ENCODE results near the gene SAMD7.

Gene SAMD7, protein sequence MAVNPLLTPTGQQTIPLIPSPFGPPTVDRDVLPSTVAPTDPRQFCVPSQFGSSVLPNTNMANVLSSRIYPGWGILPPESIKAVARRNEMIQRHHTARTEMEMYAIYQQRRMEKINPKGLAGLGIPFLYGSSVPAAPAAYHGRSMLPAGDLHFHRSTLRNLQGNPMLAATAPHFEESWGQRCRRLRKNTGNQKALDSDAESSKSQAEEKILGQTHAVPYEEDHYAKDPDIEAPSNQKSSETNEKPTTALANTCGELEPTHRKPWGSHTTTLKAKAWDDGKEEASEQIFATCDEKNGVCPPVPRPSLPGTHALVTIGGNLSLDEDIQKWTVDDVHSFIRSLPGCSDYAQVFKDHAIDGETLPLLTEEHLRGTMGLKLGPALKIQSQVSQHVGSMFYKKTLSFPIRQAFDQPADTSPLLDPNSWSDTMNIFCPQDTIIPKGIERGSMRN

DNA sequence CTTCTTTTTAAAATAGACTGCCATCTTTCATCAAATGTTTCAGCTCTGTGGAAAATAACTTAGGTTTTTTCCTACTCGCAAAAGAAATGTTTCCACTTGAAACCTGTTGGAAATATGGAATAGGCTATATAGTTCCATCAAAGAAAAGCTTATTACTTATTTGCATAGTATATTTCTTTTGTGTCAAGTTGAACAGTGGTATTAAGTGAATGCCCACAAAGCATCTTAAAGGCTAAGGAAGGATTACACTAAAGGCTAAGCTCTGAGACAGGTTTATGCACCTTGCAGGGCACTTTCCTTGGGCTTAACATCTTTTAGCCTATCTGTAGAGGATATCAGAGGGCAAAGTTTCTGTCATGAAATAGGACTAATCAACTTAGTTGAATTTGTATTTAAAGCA, at the start of gene SAMD7:
TSS of gene SAMD7 (plus strand) at position 301 of the 400 bp plus-strand sequence. CDS start 7,927 bp downstream, outside the sequence.
- DNase-seq: no peak

DNA sequence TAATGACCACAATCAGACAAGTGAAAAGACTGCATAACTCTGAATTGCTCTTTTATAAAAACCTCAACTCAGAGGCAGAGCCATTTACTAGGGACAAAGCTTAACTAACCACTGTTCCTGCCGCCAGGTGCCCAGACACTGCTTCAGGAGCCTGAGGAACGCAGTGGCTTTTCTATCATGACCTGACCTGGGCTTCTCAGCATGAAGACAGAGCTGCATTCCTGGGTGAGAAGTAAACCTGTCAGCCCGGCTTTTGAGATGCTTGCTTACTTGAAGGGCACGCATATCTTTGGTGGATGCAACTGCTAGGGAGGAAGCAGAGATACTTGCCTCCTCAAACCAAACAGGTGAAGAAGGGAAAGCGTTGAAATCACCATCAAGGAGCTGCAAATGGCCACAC, 49.5 kb upstream of the SAMD7 start:
- DNase-seq: no peak

DNA sequence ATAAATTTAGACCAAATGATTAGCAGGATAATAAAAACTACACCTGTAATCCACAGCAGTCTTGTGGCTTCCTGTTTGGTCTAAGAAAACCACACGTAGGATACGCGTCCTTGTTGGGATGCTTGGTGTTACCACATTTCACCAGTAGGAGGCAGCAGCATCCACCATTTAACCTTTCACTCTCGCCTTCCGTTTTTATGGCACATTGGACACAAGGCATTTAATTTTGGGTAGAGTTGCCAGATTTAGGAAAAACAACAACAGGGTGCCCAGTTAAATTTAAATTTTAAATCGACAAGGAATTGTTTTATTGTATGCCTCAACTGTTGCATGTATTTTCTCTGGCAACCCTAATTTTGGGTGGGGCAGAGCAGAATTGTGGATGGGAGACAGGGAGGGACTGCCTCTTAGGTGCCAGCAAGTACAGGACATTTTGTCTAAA, 47.9 kb upstream of the SAMD7 start:
- peak; percentile 58 for DNase-seq

DNA sequence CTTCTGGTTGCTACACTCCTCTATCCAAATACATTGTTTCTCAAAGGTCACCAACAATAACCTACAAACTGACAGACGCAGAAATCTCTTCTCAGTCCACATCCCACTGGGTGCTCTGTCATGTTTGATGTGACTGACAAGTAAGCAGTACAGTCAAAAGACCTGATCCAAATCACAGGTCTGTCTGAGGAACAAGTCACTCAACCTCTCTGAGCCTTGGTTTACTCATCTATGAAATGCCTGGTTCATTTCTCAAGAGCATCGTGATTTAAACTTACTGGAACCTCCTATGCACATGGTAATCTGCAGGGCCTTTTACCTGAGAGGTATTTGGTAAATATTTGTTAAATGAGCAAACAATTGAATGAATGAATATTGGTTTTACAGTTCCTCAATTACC, 47.1 kb upstream of the SAMD7 start:
- no peak for DNase-seq

DNA sequence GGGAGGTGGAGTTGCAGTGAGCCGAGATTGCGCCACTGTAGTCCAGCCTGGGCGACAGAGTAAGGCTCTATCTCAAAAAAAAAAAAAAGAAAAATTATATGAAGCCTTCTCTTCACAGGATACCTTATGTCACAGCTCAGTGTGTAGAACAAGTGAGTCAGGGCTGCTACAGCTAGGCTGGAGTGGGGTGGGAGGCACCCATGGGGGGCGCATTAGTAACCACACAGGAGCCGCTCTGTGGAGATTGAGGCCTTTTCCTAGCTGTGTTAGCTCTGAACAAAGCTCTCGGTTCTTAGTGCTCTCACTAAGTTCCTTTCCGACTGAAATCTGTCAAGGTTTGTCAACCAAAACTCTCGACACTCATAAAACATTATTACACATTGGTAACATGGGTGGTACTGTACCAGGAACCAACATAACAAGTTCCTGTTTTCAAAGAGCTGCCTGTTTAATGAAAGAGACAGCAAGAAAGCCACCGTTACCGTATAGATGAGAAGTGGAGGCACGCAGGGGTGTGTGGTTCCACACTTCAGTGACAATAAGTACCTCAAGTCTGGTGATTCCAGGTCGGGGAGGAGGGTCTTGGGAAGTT, 46.1 kb upstream of the SAMD7 start:
- no peak for DNase-seq

DNA sequence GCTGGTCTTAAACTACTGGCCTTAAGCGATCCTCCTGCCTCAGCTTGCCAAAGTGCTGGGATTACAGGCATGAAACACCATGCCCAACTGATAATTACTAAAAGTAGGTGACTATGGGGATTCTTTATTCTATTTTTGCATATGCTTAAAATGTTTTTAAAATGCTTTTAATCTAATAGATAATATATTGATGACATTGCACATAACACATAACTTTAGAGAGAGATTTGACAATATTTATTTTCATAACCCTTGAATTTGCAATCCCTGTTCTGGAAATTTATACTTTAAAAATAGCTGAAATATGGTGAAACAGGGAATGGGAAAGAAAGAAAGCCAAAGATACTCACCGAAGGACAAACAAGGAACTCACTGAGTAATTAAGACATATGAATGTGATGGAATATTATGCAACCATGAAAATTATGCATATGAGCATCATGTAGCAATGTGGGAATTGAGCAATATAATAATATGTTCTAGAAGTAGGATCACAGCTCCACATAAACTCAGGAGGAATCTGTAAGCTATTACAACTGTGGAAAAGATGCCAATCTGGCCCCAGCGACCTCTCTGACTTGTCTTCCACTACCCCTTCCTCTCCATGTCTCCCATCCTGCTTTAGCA, 43.7 kb upstream of the SAMD7 start:
- DNase-seq: no peak

DNA sequence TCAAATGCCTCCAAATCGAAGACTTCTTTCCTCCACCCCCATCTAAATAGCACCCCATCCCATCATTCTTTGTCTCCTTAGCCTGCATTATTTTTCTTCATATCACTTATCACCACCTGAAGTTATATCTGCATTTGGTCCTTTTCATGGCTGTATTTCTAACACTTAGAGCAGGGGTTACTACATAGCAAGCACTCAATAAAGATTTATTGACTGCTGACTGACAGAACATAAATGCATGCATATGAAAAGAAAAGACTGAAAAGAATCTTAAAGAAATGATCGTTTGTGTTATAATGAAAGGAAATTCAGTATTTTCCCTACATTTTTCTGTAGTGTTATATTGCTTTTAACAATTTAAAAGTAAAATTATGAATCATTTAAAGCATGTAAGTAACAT, 43.0 kb upstream of the SAMD7 start:
- no peak for DNase-seq

DNA sequence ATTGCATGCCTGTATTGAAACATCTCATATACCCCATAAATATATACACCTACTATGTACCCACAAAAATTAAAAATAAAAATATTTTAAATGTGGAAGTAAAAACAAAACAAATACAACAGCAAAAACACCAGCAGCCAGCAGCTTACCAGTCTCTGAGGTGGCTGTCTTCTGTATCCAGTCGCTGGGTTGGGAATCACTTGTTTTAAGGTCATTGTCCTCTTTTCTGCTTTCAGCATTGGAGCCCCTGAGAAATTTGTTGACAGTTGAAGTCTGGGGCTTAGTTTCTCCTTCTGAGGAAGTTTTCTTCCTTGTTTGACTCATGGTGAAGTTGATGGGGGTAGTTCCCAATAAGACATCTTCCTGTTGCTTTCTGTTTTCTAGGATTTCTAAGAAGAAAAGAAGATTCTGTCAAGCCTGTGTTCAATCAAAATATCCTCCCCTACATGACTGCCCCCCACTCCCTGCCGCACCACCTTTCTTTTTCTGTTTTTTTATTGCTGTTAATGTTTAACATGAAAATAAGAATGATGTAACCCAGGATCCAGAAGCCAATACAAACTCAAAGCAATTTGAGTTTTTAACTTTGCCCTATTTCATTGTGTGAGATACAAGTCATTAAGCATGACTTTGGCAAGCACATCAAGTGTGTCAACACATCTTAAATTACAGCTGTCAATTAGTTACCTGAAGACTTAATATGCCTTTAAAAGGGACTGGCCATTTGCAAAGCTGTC, 41.7 kb upstream of the SAMD7 start, which contains the start of gene LRRC31:
TSS of gene LRRC31 (minus strand) at position 452 of the 737 bp plus-strand sequence. CDS start at position 324, 128 bp downstream.
- DNase-seq: no peak

DNA sequence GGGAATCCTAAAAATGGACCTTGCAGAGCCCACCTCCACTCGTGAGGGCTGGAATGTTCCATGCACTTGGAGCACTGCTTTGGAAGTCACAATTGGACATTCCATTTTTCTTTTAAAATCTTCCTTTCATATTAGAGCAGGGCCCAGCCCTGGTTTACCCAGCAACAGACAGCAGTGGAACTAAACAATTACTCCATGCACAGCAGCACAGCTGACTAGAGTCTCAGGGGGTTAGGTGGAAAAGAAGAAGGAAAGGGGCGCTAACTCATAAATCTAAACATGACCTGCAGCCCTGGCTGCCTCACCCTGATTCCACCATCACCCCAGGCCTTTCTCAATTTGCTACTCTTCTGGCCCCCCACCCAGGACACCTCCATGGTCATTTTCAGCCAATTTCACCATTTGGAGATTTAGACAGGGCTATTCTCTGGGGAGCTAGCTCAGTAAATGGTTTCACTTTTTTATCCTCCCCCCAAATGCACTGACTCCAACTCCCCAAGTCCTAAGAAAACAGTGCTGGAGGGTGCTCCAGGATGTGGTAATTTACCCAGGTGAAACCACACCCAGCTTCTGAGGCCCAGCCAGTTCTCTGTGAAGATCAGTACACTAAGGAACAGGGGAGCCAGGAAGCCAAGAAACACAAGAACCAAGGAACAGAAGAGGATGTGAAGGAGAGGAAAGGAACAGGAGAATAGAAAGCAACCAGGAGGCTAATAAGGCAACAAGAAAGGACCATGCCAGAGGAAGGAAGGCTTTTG, 40.1 kb upstream of the SAMD7 start:
- DNase-seq: no peak

DNA sequence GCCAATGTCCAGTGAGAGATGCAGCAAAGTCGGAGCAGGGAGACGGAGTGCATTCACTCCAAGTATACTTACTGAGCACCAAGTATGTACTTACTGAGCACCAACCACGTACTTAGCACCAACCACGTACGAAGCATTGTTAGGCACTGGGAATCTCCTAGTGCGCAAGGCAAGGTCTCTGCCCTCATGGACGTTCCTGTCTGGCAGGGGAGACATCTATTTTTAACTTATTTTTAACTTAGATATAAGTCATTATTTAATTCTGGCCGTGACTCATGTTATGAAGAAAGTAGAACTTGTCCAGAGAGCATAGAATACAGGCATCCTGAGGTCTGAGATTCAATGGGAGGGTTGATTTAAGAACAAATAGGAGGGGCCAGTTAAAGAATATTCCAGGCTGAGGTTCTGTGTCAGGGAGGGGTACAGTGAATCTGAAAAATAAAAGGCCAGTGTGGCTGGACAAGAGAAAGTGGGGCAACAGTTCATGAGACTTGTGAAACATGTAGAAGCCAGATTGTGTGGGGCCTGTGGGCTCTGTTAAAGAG, 32.3 kb upstream of the SAMD7 start:
- DNase-seq: no peak

DNA sequence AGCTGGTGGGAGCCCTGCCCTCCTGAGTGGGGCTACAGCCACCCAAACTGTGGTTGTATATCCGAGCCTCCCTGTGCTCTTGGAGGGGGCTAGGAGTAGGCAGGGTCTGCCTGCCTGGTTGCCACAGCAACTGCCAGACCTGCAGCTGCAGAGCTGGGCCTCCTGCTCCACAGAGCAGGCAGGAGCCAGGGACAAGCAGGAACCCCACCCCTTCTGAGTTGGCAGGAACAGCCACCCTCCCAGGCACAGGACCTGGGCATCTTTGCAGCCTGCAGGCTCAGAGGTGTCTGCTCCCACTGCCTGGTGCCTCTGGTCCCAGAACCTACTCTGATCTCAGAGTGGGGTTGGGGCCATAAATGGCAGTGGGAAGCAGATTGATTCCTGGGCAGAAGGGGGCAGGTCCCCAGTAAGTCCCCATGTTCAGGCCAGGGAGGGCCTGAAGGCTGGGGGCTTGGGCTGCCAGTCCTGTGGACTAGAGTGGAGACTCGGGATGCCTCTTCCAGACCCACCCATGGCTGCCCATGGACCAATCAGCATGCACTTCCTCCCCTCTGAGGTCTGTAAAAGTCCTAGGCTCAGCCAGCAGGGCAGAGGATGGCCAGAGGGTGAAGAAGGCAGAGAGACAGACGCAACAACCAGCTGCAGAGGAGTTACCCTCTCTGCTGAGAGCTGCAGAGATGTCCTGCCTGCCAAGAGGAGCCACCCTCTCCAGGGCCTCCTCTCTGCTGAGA, 31.4 kb upstream of the SAMD7 start:
- no peak for DNase-seq

DNA sequence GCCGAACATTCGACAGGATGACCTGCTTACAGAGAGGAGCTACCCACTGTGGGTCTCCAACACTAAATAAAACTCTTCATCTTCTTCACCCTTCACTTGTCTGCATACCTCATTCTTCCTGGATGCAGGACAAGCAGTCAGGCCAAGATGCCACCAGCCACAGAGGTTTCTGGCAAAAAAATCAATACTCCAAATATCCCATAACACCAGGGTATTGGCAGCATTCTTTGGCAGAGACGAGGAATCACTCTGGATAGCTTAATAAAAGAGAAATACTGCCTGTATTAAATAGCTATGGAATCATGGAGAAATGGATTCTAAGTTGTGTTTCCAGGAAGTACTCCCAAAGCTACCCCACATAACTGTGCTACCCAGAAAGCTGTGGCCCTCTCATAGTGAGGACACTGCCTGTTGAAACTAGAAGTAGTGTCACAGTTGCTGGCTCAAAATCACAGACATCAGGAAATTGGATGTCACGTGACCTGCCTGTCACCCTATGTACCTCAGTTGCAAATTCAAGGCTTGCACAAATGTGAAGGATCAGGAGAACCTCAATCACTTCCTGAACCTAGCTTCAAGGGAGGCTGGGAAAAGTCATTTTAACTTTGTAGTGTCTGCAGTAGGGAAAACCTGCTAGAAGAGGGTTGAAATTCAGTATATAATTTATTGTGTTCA, 30.7 kb upstream of the SAMD7 start:
- no peak for DNase-seq

DNA sequence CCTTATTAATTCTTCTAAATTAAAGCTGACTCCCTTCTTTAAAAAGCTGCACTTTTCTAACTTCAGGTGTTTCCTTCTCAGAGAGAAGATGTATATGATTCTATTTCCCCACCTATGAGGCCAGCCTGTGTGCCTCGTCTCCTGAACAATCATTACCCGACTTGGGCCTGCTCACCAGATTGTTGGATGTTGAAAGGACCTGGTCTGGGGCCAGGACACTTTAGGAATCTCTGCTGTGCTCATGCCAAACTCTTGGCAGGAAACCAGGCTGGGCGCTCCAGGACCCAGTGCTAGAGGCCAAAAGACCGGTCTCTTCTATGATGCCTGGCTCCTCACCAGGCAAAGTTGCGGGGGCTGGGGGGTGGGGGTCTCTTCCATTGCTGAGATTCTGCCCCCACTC, 24.7 kb upstream of the SAMD7 start:
- no peak for DNase-seq

DNA sequence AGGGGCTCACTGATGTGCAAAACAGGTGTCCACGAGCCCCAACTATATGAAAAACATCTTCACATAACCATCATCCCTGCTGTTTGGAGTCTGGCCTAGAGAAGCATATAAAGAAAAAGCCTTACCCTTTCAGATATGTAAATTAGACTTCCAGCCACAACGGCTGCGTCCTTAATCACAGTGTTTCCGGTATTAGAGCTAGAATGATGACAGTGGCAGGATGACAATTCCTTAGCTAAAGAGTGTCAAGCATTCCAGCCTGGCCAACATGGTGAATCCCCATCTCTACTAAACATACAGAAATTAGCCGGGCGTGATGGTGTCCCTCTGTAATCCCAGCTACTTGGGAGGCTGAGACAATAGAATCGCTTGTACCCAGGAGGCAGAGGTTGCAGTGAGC, 19.5 kb upstream of the SAMD7 start:
- no peak for DNase-seq

DNA sequence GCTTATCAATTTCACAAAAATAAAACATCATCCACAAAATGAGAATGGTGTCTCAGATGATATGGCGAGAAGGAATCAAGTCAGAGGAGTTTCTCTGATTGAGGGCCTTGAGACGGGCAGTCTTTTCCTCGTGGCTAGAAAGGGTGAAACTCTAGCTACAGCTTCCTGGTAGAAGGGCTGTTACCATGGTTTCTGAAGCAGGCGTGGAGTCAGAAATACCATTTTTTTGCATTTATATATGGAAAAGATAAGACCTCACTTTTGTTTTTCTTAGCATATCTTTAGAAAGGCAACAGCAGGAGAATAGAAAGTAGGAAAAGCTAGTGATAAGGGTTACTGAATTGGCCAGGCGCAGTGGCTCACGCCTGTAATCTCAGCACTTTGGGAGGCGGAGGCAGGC, 17.3 kb upstream of the SAMD7 start:
- DNase-seq: no peak

DNA sequence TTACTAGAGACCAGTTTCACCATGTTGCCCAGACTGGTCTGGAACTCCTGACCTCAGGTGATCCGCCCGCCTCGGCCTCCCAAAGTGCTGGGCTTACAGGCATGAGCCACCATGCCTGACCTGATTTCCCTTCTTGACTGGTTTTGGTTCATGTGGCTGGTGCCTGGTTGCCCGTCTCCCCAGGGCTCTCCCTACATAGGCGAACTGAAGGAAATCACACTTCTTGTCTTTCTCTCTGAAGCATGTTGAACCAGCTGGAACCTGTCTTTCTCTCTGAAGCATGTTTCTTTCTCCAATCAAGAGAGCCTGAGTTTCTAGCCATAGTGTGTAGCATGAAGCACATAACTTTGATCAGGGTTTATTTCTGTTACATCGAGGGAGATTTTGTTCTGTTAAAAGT, 16.3 kb upstream of the SAMD7 start:
- no peak for DNase-seq

DNA sequence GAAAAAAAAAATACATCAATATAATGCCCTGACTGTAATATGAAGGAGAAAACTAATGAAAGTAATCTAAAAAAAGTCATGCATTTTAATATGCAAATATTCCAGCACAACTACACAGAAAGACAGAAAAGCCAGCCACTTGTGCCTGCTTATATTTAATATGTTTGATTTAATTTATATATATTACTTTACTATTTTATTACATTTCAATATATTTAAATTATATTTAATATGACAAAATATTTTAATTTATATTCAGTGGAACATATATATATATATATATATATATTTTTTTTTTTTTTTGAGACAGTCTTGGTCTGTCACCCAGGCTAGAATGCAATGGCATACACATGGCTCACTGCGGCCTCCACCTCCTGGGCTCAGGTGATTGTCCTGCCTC, 14.1 kb upstream of the SAMD7 start:
- no peak for DNase-seq

DNA sequence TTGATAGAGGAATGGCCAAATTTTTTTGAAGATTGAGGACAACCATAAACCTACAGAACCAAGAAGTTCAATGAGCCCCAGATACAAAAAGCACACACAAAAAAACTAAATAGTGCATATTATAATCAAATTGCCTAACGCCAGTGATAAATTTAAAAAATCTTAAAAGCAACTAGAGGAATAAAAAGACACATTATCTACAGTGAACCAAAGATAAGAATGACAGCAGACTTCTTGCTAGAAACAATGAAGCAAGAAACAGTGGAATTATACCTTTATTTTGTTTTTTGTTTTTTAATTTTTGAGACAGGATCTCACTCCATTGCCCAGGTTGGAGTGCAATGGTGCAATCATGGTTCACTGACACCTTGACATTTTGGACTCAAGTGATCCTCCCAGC, 9.9 kb upstream of the SAMD7 start:
- no peak for DNase-seq

DNA sequence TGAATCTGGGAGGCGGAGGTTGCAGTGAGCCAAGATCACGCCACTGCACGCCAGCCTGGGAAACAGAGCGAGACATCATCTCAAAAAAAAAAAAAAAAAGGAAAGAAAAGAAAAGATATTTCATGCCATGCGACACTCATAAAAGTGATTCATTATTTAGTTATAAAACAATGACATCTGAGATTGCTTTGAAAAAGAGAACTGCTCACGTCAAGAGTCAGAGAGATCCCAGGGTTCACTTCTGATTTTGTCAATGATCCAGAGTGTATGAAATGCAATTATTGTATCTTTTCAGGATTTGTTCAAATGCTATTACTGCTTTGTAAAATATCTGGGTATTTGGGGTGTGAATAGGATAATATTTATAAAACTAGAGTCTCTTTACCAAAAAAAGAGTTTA, 6.0 kb upstream of the SAMD7 start:
- no peak for DNase-seq

DNA sequence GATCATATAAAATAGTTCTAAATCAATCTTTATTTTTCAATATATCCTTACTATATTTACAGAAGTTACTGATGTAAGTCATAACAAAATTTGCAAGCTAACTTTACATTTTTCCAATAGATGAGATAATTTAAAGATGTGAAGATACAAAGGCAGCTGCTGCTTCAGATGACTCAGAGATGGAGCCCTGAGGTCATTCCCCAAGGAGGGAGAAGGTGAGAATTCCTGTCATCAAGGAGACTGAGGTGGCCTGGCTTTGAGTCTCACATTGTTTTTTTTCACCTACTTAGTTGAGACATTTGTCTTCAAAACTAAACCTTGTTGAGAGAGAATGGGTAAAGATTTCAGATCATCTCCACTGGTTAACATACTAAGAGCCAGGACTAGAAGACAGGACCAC, 3.9 kb upstream of the SAMD7 start:
- no peak for DNase-seq

DNA sequence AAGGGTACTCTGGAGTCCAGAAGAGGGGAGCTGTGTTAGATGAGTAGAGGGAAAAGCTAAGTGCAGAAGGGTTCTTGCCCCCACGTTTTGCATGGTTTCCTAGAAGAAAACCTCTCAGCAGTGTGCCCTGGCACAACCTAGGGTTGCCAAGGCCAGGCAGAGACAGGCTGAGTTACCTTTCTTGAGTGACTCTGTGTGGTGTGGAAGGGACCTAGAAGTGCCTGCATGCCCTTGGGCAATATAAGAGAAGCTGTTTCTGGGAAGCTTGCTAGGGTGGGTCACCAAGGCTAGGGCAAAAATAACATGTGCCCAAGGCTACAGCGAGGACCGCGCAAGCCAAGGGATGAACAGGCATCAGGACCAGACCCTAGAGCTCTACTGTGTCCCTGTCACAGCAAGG, 3.4 kb upstream of the SAMD7 start:
- no peak for DNase-seq
